ENCODE data around the gene FLYWCH2. TPM values are rescaled to one million over a fixed set of nuclear protein-coding genes. Genes with fewer than 3 reads are reported as not detected.
"Not testable (repeated sequence)": the region's sequence is repeated elsewhere in the genome, so short reads cannot be mapped to it uniquely, and the experiment has no call there.

FLYWCH2 gene
- total RNA-seq, 1 donor: 47.1 TPM

- DNase-seq (ENCODE audit: low read depth): no peak
- H3K4me3 ChIP-seq (ENCODE audit: low read depth, low read length): no peak overlapping the region
- TF ChIP-seq CTCF (IDR thresholded peaks at IDR 0.05; ENCODE audit: insufficient read depth, low read depth, low read length): no peak
Observed at GRCh38 chr16:2925951-2926649, 43.1 kb downstream of the FLYWCH2 start.

DNA sequence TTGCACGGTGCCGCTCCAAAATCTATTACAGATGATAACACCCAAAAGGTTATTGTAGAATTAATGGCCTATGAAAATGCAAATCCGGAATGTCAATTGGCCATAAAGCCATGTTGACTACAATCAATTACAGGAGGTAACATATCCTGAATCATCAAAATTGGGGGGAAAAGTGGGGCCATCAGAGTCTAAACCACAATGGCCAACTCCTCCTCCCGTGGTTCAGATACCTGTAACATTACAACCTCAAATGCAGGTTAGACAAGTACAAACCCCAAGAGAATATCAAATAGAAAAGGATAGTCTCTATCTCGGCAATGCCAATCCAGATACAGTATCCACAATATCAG, 43.6 kb downstream of the FLYWCH2 start:
- TF ChIP-seq CTCF (IDR thresholded peaks at IDR 0.05; ENCODE audit: insufficient read depth, low read depth, low read length): no peak
- no peak for DNase-seq (ENCODE audit: low read depth)
- peak overlapping the region; percentile 21 for H3K4me3 ChIP-seq (ENCODE audit: low read depth, low read length)

GRCh38 chr16:2927010-2927646, 44.1 kb downstream of the FLYWCH2 start:
- DNase-seq (ENCODE audit: low read depth): peak; percentile 89
- H3K4me3 ChIP-seq (ENCODE audit: low read depth, low read length): peak overlapping the region; percentile 21
- TF ChIP-seq CTCF (IDR thresholded peaks at IDR 0.05; ENCODE audit: insufficient read depth, low read depth, low read length): peak; percentile 89

DNA sequence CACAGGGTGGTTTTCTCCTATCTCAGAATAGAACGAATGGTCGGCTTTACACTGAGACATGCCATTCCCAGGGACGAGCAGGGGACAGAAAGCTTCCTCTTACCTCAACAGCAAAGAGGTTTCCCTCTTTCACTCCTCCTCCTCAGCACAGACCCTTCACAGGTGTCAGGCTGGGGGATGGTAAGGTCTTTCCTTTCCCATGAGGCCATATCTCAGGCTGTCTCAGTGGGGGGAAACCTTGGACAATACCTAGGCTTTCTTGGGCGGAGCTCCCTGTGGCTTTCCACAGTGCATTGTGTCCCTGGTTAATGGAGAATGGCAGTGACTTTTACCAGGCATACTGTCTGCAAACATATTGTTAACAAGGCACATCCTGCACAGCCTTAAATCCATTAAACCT, 45.1 kb downstream of the FLYWCH2 start:
- DNase-seq (ENCODE audit: low read depth); H3K4me3 ChIP-seq (ENCODE audit: low read depth, low read length): not testable (repeated sequence)

DNA sequence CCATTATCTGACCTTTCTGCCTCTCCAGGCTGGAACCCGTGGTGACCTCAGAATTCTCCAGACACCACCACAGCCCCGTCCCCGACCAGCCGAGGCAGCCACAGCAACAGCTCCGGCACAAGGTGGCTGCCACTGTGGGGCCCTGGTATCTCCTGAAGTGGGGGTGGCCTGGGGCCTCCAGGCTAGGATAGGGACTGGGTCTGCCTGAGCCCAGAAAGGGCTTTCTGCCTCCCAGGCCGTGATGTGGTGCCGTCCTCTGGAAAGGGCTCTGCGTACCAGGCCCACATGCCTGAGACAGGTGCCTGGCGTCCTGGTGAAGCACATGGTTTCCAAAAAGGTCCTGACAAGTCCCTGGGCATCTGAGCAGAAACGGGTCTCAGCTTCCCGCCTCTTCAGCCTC, 45.8 kb downstream of the FLYWCH2 start:
- H3K4me3 ChIP-seq (ENCODE audit: low read depth, low read length): no peak overlapping the region
- TF ChIP-seq CTCF (IDR thresholded peaks at IDR 0.05; ENCODE audit: insufficient read depth, low read depth, low read length): no peak
- DNase-seq (ENCODE audit: low read depth): no peak

DNA sequence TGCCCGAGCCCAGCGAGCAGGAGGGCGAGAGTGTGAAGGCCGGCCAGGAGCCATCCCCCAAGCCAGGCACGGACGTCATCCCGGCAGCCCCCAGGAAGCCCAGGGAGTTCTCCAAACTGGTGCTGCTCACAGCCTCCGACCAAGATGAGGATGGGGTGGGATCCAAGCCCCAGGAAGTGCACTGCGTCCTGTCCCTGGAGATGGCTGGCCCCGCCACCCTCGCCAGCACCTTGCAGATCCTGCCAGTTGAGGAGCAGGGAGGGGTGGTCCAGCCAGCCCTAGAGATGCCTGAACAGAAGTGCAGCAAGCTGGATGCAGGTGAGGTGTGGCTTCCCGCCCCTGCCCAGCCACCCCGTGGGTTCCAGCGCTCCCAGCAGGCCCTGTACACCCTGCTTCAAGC, 46.7 kb downstream of the FLYWCH2 start:
- H3K4me3 ChIP-seq (ENCODE audit: low read depth, low read length): no peak overlapping the region
- TF ChIP-seq CTCF (IDR thresholded peaks at IDR 0.05; ENCODE audit: insufficient read depth, low read depth, low read length): no peak
- no peak for DNase-seq (ENCODE audit: low read depth)

DNA sequence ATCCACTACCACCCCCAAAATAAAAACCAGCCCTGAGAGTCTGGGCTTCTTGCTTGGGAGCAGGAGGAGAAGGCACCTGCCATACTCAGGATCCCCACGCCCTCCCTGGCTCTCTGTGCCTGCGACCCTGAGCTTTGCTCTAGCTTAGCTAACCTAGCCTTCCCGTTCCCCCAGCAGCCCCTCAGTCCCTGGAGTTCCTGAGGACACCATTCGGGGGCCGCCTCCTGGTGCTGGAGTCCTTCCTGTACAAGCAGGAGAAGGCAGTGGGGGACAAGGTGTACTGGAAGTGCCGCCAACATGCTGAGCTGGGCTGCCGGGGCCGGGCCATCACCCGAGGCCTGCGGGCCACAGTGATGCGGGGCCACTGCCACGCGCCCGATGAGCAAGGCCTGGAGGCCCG, 47.2 kb downstream of the FLYWCH2 start:
- no peak for DNase-seq (ENCODE audit: low read depth)
- no peak overlapping the region for H3K4me3 ChIP-seq (ENCODE audit: low read depth, low read length)
- no peak for TF ChIP-seq CTCF (IDR thresholded peaks at IDR 0.05; ENCODE audit: insufficient read depth, low read depth, low read length)

DNA sequence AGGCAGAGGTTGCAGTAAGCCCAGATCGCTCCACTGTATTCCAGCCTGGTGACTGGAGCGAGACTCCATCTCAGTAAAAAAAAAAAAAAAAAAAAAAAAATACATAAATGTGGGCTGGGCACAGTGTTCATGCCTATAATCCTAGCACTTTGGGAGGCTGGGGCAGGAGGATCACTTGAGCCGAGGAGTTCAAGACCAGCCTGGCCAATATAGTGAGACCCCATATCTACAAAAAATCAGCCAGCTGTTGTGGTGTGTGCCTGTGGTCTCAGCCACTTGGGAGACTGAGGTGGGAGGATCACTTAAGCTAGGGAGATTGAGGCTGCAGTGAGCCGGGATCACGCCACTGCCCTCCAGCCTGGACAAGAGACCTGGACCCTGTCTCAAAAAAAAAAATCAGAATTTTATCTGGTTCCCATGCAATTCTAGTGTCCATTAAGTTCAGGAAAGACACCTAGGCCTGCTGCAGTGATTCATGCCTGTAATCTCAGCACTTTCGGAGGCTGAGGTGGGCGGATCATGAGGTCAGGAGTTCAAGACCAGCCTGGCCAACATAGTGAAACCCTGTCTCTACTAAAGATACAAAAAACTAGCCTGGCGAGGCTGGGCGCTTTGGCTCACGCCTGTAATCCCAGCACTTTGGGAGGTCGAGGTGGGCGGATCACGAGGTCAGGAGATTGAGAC, 48.4 kb downstream of the FLYWCH2 start:
- not testable (repeated sequence) for H3K4me3 ChIP-seq (ENCODE audit: low read depth, low read length)

More for the DNA sequence above, 48.4 kb downstream of the FLYWCH2 start:
- not testable (repeated sequence) for DNase-seq (ENCODE audit: low read depth)
